Chondrocyte (in vitro differentiated cells): ENCODE data around the gene CDC37L1. TPM values are rescaled to one million over a fixed set of nuclear protein-coding genes. Genes with fewer than 3 reads are reported as not detected.
"Not testable (repeated sequence)": the region's sequence is repeated elsewhere in the genome, so short reads cannot be mapped to it uniquely, and the experiment has no call there.

Source experiments
- DNase-seq: peaks from one replicate; pipeline ENCODE4 v3.0.0; 2021; ENCODE audit warnings: mixed read lengths, low spot score
- H3K27ac Mint-ChIP-seq: one replicate; pipeline ENCODE4 v1.8.0; 2021; ENCODE audit warnings: mild to moderate bottlenecking, moderate library complexity, mixed read lengths; ENCODE audit not compliant: unreplicated experiment
- H3K27me3 Mint-ChIP-seq: 2 replicates; pipeline ENCODE4 v1.8.0; 2021; ENCODE audit warnings: low read depth, mixed read lengths
- H3K36me3 Mint-ChIP-seq: 2 replicates; pipeline ENCODE4 v1.8.0; 2021; ENCODE audit warnings: low read depth, mixed read lengths
- H3K4me1 Mint-ChIP-seq: 2 replicates; pipeline ENCODE4 v1.8.0; 2021; ENCODE audit warnings: low read depth, mild to moderate bottlenecking, mixed read lengths
- H3K4me3 Mint-ChIP-seq: one replicate; pipeline ENCODE4 v1.8.0; 2021; ENCODE audit warnings: mild to moderate bottlenecking, moderate library complexity, mixed read lengths; ENCODE audit not compliant: unreplicated experiment
- H3K9me3 Mint-ChIP-seq: 2 replicates; pipeline ENCODE4 v1.8.0; 2021; ENCODE audit warnings: low read depth, mixed read lengths
- CTCF ChIP-seq: fragments of 200-600 bp; sonication (generic); IDR thresholded peaks from 2 replicates; pipeline ENCODE4 v1.5.0; 2021; ENCODE audit warnings: antibody characterized with exemption, mild to moderate bottlenecking, moderate library complexity
- total RNA-seq: library from RNA; stranded (reverse); gene quantifications from 3 replicates; pipeline ENCODE4 v1.2.1, GENCODE V29; 2021

Gene CDC37L1
- total RNA-seq, 1 donor from 2014 or later = 17.0 TPM

DNA sequence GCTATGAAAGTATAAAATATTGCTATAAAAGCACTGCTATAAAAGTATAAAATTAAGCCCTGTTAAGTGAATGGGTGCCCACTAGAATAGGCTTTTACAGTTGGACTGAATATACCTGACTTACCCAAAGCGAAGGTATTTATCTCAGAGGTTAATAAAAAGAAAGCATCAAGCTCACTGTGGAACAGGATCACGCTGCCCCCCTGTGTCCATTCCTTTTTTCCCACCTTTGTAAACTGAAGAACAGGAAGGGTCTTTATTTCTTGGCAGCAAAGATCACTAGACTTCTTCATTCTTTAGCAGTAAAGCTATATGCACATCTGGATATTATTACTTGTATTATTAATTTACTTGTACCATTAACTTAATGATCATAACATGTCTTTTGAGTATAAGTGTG lies 39.3 kb upstream of the CDC37L1 start:
- peak; percentile 81 for TF ChIP-seq CTCF
- Mint-ChIP-seq H3K27me3 (peaks cover 3% of the 10 kb centered on the region), H3K27ac (no peak overlapping the region), H3K4me1 (peaks cover 4% of the 10 kb centered on the region), H3K36me3 (no peaks in the 10 kb centered on the region), H3K9me3 (no peaks in the 10 kb centered on the region), H3K4me3 (no peak overlapping the region)
- DNase-seq = no peak

GRCh38 chr9:4642351-4642750 lies 37.0 kb upstream of the CDC37L1 start:
- no peak for TF ChIP-seq CTCF
- Mint-ChIP-seq H3K27me3 (peaks cover 2% of the 10 kb centered on the region), H3K27ac (no peak overlapping the region), H3K36me3 (no peaks in the 10 kb centered on the region), H3K9me3 (no peaks in the 10 kb centered on the region), H3K4me3 (no peak overlapping the region), H3K4me1 (peaks cover 4% of the 10 kb centered on the region)
- no peak for DNase-seq

- Mint-ChIP-seq H3K4me1 (no peaks in the 10 kb centered on the region), H3K27ac (no peak overlapping the region)
- no peak for TF ChIP-seq CTCF
Measured at GRCh38 chr9:4654084-4654483, 25.3 kb upstream of the CDC37L1 start.

GRCh38 chr9:4654538-4654937 lies 24.8 kb upstream of the CDC37L1 start:
- H3K36me3 Mint-ChIP-seq = no peaks in the 10 kb centered on the region
- no peaks in the 10 kb centered on the region for H3K4me1 Mint-ChIP-seq
- H3K4me3 Mint-ChIP-seq = no peak overlapping the region
- no peaks in the 10 kb centered on the region for H3K27me3 Mint-ChIP-seq
- DNase-seq = no peak
- H3K9me3 Mint-ChIP-seq = no peaks in the 10 kb centered on the region
- H3K27ac Mint-ChIP-seq = no peak overlapping the region
- no peak for TF ChIP-seq CTCF

More at GRCh38 chr9:4654084-4654483, 25.3 kb upstream of the CDC37L1 start:
- Mint-ChIP-seq H3K27me3 (no peaks in the 10 kb centered on the region), H3K4me3 (no peak overlapping the region), H3K36me3 (no peaks in the 10 kb centered on the region), H3K9me3 (no peaks in the 10 kb centered on the region)
- no peak for DNase-seq

GRCh38 chr9:4656196-4656595 lies 23.2 kb upstream of the CDC37L1 start:
- H3K27me3 Mint-ChIP-seq = not testable (repeated sequence)

GRCh38 chr9:4656621-4657020 lies 22.7 kb upstream of the CDC37L1 start:
- H3K36me3 Mint-ChIP-seq = no peaks in the 10 kb centered on the region
- H3K4me3 Mint-ChIP-seq = no peak overlapping the region
- no peak for TF ChIP-seq CTCF
- no peak overlapping the region for H3K27ac Mint-ChIP-seq
- DNase-seq = no peak
- H3K9me3 Mint-ChIP-seq = no peaks in the 10 kb centered on the region
- peaks cover 7% of the 10 kb centered on the region for H3K4me1 Mint-ChIP-seq
- H3K27me3 Mint-ChIP-seq = no peaks in the 10 kb centered on the region

More at GRCh38 chr9:4656196-4656595, 23.2 kb upstream of the CDC37L1 start:
- not testable (repeated sequence) for H3K27ac Mint-ChIP-seq, H3K36me3 Mint-ChIP-seq, H3K4me3 Mint-ChIP-seq, DNase-seq, H3K9me3 Mint-ChIP-seq, H3K4me1 Mint-ChIP-seq
